Measurements from ENCODE around the gene PDE6A. TPM values are rescaled to one million over a fixed set of nuclear protein-coding genes. Genes with fewer than 3 reads are reported as not detected.
"Not testable (repeated sequence)": the region's sequence is repeated elsewhere in the genome, so short reads cannot be mapped to it uniquely, and the experiment has no call there.

The PDE6A gene
- polyA plus RNA-seq, 1 donor = 1.0 TPM

DNA sequence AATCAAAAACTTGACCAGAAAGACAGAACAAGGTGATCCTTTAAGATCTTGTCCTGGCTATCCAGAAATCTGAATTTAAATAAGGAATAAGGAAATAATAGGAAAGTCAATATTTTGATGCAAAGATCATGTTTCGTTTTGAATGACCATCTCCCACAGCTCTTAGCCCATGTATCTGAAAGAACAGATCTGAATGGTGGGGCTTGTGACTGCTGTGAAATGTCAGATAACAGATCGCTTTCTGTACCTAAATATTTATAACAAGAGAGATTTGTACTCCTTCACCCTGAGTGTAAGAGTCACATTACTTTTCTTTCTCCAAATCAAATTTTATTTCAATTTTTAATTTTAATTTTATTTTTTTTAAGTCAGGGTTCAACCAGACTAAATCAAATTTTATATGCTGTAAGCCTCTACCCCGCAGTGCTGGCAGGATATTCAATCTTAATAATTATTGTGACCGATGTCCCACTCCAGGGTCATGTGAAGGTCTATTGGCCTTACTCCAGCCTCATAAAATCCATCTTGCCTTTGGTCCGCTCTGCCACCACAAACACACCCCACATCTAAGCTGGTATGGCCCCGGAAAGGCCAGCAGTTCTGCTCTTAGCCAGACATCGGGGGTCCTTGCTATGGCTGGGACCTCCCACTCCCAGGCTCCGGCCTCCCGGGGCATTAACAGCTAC, 9.0 kb upstream of the PDE6A start:
- DNase-seq = no peak
- Histone ChIP-seq H3K9me3 (ENCODE audit: control insufficient read depth, low read depth, low read length) (no peaks in the 10 kb centered on the region), H3K4me1 (ENCODE audit: control insufficient read depth, insufficient read depth, low read length) (peaks cover 20% of the 10 kb centered on the region), H3K36me3 (ENCODE audit: control insufficient read depth, insufficient read depth, low read length) (no peaks in the 10 kb centered on the region), H3K27me3 (ENCODE audit: control insufficient read depth, insufficient read depth, low read length) (no peaks in the 10 kb centered on the region), H3K4me3 (ENCODE audit: low read length) (no peak overlapping the region), H3K27ac (ENCODE audit: low read length) (no peak overlapping the region)
- WGBS (ENCODE audit: insufficient coverage, low lambda C conversion rate) = 80% methylated on average over 2 of the region's 9 CpGs

DNA sequence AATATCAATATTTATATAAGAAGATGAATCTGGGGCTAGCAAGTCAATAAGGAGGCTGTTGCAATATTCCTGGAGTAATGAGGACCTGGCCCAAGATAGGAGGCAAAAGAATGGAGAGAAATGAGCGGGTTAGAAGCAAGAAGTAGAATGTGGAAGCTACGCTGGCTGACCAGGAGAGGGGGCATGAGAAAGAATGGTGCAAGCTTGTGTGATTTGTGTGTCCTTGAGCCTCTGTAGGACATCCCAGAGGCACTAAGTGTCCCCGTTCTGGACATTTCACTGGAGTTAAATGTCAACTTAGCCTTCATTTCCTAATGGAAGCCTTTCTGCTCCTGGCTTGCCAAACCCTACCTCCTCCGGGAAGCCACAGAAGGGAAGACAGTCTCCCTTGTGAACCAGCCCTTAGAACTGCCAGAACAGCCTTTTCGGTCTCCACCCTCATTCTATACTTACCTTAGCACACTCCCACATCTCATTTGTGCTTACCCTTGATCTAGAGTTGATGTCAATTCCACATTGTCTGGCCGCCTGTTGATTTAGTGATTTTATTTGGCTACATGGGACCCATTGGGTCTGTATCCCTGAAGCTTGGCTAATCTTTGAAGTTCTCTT, 6.7 kb upstream of the PDE6A start:
- Histone ChIP-seq H3K27me3 (ENCODE audit: control insufficient read depth, insufficient read depth, low read length) (no peaks in the 10 kb centered on the region), H3K4me1 (ENCODE audit: control insufficient read depth, insufficient read depth, low read length) (peaks cover 20% of the 10 kb centered on the region), H3K4me3 (ENCODE audit: low read length) (no peak overlapping the region), H3K9me3 (ENCODE audit: control insufficient read depth, low read depth, low read length) (no peaks in the 10 kb centered on the region), H3K27ac (ENCODE audit: low read length) (no peak overlapping the region), H3K36me3 (ENCODE audit: control insufficient read depth, insufficient read depth, low read length) (no peaks in the 10 kb centered on the region)
- no peak for DNase-seq
- WGBS (ENCODE audit: insufficient coverage, low lambda C conversion rate) = no CpG with 5 or more reads among the region's 6 CpGs

DNA sequence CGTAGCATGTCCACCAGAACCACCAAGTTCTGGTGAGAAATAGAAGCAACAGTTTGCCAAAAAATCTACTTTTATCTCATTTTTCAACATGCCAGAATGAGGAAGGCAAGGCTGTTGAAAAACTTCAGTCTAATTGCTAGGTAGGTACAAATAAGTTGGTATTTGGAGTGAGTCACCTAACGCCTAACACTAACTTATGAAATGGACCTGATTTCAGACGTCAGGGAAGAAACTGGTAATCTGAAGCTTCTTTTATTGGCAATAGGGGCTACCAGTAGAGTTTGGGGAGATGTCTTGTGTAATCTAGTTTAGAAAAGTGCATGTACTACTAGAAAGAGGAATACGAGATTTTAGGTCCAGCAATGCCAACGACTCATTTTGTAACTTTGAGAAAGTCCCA, 4.4 kb upstream of the PDE6A start:
- H3K36me3 ChIP-seq (ENCODE audit: control insufficient read depth, insufficient read depth, low read length) = no peaks in the 10 kb centered on the region
- H3K4me1 ChIP-seq (ENCODE audit: control insufficient read depth, insufficient read depth, low read length) = peaks cover 35% of the 10 kb centered on the region
- no peak for DNase-seq
- no peak overlapping the region for H3K27ac ChIP-seq (ENCODE audit: low read length)
- no CpG with 5 or more reads among the region's 5 CpGs for WGBS (ENCODE audit: insufficient coverage, low lambda C conversion rate)
- no peak overlapping the region for H3K4me3 ChIP-seq (ENCODE audit: low read length)
- no peaks in the 10 kb centered on the region for H3K9me3 ChIP-seq (ENCODE audit: control insufficient read depth, low read depth, low read length)
- H3K27me3 ChIP-seq (ENCODE audit: control insufficient read depth, insufficient read depth, low read length) = no peaks in the 10 kb centered on the region

DNA sequence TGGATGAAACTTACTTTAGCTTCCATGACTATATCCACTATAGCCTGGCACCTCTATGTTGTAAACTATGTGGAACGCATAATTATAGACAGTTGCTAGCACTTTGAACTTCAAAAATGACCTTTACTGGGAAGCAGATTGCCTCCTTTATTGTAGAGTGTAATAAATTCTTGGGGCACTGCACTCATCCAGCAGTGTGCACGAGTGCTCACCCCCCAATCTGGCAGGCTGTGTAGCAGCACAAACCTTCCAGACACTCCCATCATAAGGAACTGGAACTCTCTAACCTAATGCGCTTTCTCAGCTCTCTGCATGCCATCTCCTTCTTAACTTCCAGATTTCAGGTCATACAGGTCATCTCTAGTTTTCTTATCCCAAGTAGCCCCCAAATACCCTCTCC, 1.5 kb upstream of the PDE6A start:
- Histone ChIP-seq H3K4me3 (ENCODE audit: low read length) (no peak overlapping the region), H3K27me3 (ENCODE audit: control insufficient read depth, insufficient read depth, low read length) (no peaks in the 10 kb centered on the region), H3K4me1 (ENCODE audit: control insufficient read depth, insufficient read depth, low read length) (peaks cover 57% of the 10 kb centered on the region), H3K9me3 (ENCODE audit: control insufficient read depth, low read depth, low read length) (no peaks in the 10 kb centered on the region), H3K36me3 (ENCODE audit: control insufficient read depth, insufficient read depth, low read length) (no peaks in the 10 kb centered on the region), H3K27ac (ENCODE audit: low read length) (peak overlapping the region; percentile 93)
- WGBS (ENCODE audit: insufficient coverage, low lambda C conversion rate) = 25% methylated on average over 1 of the region's 3 CpGs
- peak; percentile 93 to 96 for DNase-seq

DNA sequence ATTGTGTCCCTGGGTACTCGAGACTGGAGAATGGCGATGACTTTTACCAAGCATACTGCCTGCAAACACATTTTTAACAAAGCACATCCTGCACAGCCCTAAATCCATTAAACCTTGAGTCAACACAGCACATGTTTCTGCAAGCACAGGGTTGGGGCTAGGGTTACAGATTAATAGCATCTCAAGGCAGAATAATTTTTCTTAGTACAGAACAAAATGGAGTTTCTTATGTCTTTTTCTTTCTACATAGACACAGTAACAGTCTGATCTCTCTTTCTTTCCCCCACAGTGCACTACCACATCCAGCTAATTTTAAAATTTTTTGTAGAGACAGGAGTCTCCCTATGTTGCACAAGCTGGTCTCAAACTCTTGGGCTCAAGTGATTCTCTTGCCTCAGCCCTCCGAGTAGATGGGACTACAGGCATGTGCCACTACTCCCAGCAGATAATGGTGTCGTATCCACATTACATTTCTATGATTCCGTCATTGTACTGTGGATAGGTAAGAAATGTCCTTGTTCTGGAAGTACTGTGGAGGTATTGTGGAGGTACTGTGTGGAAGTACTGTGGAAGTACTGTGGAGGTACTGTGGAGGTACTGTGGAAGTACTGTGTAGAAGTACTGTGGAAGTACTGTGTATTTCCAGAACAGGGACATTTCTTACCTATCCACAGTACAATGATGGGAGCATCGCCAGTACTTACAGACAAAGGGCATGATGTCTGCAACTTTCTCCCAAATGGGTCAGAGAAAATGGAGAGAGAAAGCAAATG, 1.2 kb downstream of the PDE6A start:
- not testable (repeated sequence) for H3K27me3 ChIP-seq (ENCODE audit: control insufficient read depth, insufficient read depth, low read length); H3K36me3 ChIP-seq (ENCODE audit: control insufficient read depth, insufficient read depth, low read length); H3K9me3 ChIP-seq (ENCODE audit: control insufficient read depth, low read depth, low read length); H3K4me3 ChIP-seq (ENCODE audit: low read length)
- WGBS (ENCODE audit: insufficient coverage, low lambda C conversion rate) = 100% methylated on average over 1 of the region's 6 CpGs
- DNase-seq = peak in 1 of 2 donors; percentile 26
- H3K4me1 ChIP-seq (ENCODE audit: control insufficient read depth, insufficient read depth, low read length) = peaks cover 79% of the 10 kb centered on the region
- peak overlapping the region; percentile 93 for H3K27ac ChIP-seq (ENCODE audit: low read length)

DNA sequence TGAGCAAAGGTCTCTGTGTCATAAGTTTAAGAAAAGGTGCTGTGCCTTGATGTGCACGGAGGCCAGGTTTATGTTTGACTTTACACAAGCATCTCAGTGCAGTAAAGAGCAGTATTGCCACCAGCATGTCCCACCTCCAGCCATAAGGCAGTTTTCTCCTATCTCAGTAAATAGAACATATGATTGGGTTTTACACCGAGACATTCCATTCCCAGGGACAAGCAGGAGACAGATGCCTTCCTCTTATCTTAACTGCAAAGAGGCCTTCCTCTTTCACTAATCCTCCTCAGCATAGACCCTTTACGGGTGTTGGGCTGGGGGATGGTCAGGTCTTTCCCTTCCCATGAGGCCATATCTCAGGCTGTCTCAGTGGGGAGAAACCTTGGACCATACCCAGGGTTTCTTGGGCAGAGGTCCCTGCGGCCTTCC, 1.8 kb downstream of the PDE6A start:
- WGBS (ENCODE audit: insufficient coverage, low lambda C conversion rate) = no CpG with 5 or more reads among the region's 4 CpGs
- H3K4me3 ChIP-seq (ENCODE audit: low read length); H3K27me3 ChIP-seq (ENCODE audit: control insufficient read depth, insufficient read depth, low read length); H3K9me3 ChIP-seq (ENCODE audit: control insufficient read depth, low read depth, low read length); H3K36me3 ChIP-seq (ENCODE audit: control insufficient read depth, insufficient read depth, low read length): not testable (repeated sequence)
- H3K4me1 ChIP-seq (ENCODE audit: control insufficient read depth, insufficient read depth, low read length) = peaks cover 85% of the 10 kb centered on the region
- peak overlapping the region; percentile 95 for H3K27ac ChIP-seq (ENCODE audit: low read length)
- DNase-seq = peak; percentile 80 to 91

DNA sequence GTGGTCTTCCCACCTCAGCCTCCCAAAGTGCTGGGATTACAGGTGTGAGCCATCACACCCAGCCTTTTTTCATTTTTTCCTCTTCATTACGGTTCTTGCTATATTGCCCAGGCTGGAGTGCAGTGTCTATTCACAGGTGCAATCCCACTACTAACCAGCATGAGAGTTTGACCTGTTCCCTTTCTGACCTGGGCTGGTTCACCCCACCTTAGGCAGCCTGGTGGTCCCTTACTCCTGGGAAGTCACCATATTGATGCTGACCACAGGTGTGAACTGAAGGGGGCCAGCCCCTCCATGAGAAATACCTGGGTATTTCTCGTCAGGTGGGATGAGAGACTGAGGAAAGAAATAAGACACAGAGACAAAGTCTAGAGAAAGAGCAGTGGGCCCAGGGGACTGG, 2.4 kb downstream of the PDE6A start:
- H3K4me3 ChIP-seq (ENCODE audit: low read length) = no peak overlapping the region
- peaks cover 87% of the 10 kb centered on the region for H3K4me1 ChIP-seq (ENCODE audit: control insufficient read depth, insufficient read depth, low read length)
- H3K27ac ChIP-seq (ENCODE audit: low read length) = peak overlapping the region; percentile 95
- no CpG with 5 or more reads among the region's 2 CpGs for WGBS (ENCODE audit: insufficient coverage, low lambda C conversion rate)
- DNase-seq = no peak
- H3K9me3 ChIP-seq (ENCODE audit: control insufficient read depth, low read depth, low read length) = no peaks in the 10 kb centered on the region
- H3K36me3 ChIP-seq (ENCODE audit: control insufficient read depth, insufficient read depth, low read length) = no peaks in the 10 kb centered on the region
- H3K27me3 ChIP-seq (ENCODE audit: control insufficient read depth, insufficient read depth, low read length) = no peaks in the 10 kb centered on the region

DNA sequence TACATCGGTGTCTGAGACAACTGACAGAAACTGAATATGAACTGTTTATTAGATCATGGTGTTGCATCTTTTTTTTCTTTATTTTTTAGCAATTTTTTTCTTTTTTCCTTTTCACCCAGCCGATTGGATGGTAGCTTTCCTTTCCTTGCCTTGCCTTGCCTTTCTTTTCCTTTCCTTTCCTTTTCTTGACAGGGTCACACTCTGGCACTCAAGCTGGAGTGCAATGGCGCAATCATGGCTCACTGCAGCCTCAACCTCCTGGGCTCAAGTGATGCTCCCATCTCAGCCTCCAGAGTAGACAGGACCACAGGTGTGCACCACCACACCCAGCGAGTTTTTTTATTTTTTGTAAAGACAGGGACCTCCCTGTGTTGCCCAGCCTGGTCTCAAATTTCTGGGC, 2.8 kb downstream of the PDE6A start:
- H3K27me3 ChIP-seq (ENCODE audit: control insufficient read depth, insufficient read depth, low read length) = no peaks in the 10 kb centered on the region
- WGBS (ENCODE audit: insufficient coverage, low lambda C conversion rate) = 100% methylated on average over 2 of the region's 4 CpGs
- peaks cover 83% of the 10 kb centered on the region for H3K4me1 ChIP-seq (ENCODE audit: control insufficient read depth, insufficient read depth, low read length)
- peak overlapping the region; percentile 95 for H3K27ac ChIP-seq (ENCODE audit: low read length)
- peak in 1 of 2 donors; percentile 15 for DNase-seq
- H3K36me3 ChIP-seq (ENCODE audit: control insufficient read depth, insufficient read depth, low read length) = no peaks in the 10 kb centered on the region
- H3K9me3 ChIP-seq (ENCODE audit: control insufficient read depth, low read depth, low read length) = no peaks in the 10 kb centered on the region
- H3K4me3 ChIP-seq (ENCODE audit: low read length) = no peak overlapping the region

DNA sequence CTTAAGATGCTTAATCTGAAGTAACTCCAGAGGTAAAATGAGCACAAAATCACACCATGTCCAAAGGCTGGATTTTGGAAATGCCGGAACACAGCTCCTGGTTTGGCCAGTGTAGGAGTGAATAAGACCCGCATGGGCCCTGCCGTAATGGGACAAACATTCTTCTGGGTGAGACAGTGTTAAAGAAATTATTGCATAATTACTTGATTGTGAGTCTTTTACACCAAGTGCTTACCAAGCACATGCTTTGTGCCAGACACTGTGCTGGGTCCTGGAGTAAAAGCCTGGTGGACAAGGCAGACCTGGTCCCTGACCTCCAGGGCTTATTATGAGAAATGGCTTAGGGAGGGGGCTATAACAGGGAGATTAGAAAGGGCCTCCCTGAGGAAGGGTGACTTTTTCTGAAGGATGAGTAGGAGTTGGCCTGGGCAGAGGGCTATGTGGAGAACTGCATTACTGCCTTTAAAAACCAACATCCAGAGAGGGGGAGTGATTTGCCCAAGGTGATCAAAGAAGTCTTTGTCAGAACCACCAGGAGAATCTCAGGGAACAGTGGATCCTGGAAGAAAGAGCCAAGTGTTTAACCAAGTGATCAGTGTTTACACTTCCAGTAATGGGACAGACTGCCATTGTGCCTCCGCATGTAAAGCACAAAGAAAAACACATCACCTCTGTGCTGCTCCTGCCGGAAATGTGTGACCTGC, 3.5 kb downstream of the PDE6A start:
- no CpG with 5 or more reads among the region's 5 CpGs for WGBS (ENCODE audit: insufficient coverage, low lambda C conversion rate)
- Histone ChIP-seq H3K27ac (ENCODE audit: low read length) (peak overlapping the region; percentile 95), H3K4me1 (ENCODE audit: control insufficient read depth, insufficient read depth, low read length) (peaks cover 77% of the 10 kb centered on the region)

DNA sequence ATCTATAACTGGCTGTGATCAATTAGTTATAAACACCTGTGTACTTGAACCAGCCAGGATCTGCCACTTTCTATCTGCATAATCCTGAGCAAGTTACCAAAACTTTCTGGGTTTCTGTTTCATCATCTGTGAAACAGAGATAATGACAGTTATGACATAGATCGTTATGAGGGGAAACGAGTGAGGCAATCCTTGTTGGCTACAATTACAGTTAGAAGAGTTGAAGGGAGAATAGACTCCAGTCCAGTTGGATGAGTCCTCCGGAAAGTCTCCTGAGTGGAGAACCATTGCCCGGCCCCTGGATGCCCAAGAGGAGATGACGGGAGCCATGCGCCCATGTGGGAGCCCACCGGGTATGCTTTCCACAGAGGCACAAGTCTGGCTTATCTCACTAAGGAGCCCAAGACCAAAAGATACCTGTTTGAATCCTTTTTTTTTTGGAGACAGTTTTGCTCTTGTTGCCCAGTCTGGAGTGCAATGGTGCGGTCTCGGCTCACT, 4.5 kb downstream of the PDE6A start:
- H3K27ac ChIP-seq (ENCODE audit: low read length) = peak overlapping the region; percentile 95
- H3K4me3 ChIP-seq (ENCODE audit: low read length) = no peak overlapping the region
- H3K9me3 ChIP-seq (ENCODE audit: control insufficient read depth, low read depth, low read length) = no peaks in the 10 kb centered on the region
- no peaks in the 10 kb centered on the region for H3K36me3 ChIP-seq (ENCODE audit: control insufficient read depth, insufficient read depth, low read length)
- H3K27me3 ChIP-seq (ENCODE audit: control insufficient read depth, insufficient read depth, low read length) = no peaks in the 10 kb centered on the region
- DNase-seq = peak; percentile 78 to 87
- WGBS (ENCODE audit: insufficient coverage, low lambda C conversion rate) = no CpG with 5 or more reads among the region's 9 CpGs
- H3K4me1 ChIP-seq (ENCODE audit: control insufficient read depth, insufficient read depth, low read length) = peaks cover 69% of the 10 kb centered on the region

More for the DNA sequence above, 3.5 kb downstream of the PDE6A start:
- no peaks in the 10 kb centered on the region for H3K27me3 ChIP-seq (ENCODE audit: control insufficient read depth, insufficient read depth, low read length)
- DNase-seq = peak in 1 of 2 donors; percentile 32
- H3K36me3 ChIP-seq (ENCODE audit: control insufficient read depth, insufficient read depth, low read length) = no peaks in the 10 kb centered on the region
- no peaks in the 10 kb centered on the region for H3K9me3 ChIP-seq (ENCODE audit: control insufficient read depth, low read depth, low read length)
- no peak overlapping the region for H3K4me3 ChIP-seq (ENCODE audit: low read length)

Measured in large intestine (tissue), 3 donors.